Cerebellar nuclear complex (tissue), 1 donor: Measurements from ENCODE around the gene ADAMTSL4.

Experiments
- DNase-seq, 2 experiments: peaks; one replicate each; lab custom pipeline; 2025; lab: John Stamatoyannopoulos, UW

The ADAMTSL4 gene

GRCh38 chr1:150535511-150536287 is 13.5 kb upstream of the ADAMTSL4 start:
- DNase-seq, result no peak

- no peak for DNase-seq
These were observed 12.1 kb upstream of the ADAMTSL4 start for GRCh38 chr1:150536836-150537731.

- no peak for DNase-seq
These were observed 11.2 kb upstream of the ADAMTSL4 start for GRCh38 chr1:150537732-150538684.

- no peak for DNase-seq
These were observed 5.6 kb upstream of the ADAMTSL4 start for GRCh38 chr1:150543500-150544143.

GRCh38 chr1:150544204-150544603 is 5.0 kb upstream of the ADAMTSL4 start:
- DNase-seq, result no peak

GRCh38 chr1:150545486-150546032 is 3.6 kb upstream of the ADAMTSL4 start:
- DNase-seq, result no peak

- DNase-seq, result no peak
These were observed 2.8 kb upstream of the ADAMTSL4 start for GRCh38 chr1:150546294-150546937.

- DNase-seq, result no peak
These were observed 930 bp upstream of the ADAMTSL4 start for GRCh38 chr1:150548324-150548631.

- no peak for DNase-seq
These were observed 451 bp downstream of the ADAMTSL4 start for GRCh38 chr1:150549496-150550221.

GRCh38 chr1:150550222-150551050 is 1.2 kb downstream of the ADAMTSL4 start:
- DNase-seq, result no peak

GRCh38 chr1:150551051-150551783 is 2.0 kb downstream of the ADAMTSL4 start:
- DNase-seq, result no peak

- no peak for DNase-seq
These were observed 2.5 kb downstream of the ADAMTSL4 start for GRCh38 chr1:150551784-150552127.

GRCh38 chr1:150552128-150552910 is 3.1 kb downstream of the ADAMTSL4 start:
- no peak for DNase-seq

GRCh38 chr1:150552911-150553289 is 3.7 kb downstream of the ADAMTSL4 start:
- DNase-seq, result no peak

- DNase-seq, result no peak
These were observed 4.3 kb downstream of the ADAMTSL4 start for GRCh38 chr1:150553392-150554085.

- DNase-seq, result no peak
These were observed 4.9 kb downstream of the ADAMTSL4 start for GRCh38 chr1:150554086-150554452.
